NCI-H524 (cell line): ENCODE measurements around the gene CD99.
"Not testable (repeated sequence)": the region's sequence is repeated elsewhere in the genome, so short reads cannot be mapped to it uniquely, and the experiment has no call there.

Source experiments
- DNase-seq, 2 experiments: peaks; one replicate each; lab custom pipeline; 2025; lab: John Stamatoyannopoulos, UW

The CD99 gene

DNA sequence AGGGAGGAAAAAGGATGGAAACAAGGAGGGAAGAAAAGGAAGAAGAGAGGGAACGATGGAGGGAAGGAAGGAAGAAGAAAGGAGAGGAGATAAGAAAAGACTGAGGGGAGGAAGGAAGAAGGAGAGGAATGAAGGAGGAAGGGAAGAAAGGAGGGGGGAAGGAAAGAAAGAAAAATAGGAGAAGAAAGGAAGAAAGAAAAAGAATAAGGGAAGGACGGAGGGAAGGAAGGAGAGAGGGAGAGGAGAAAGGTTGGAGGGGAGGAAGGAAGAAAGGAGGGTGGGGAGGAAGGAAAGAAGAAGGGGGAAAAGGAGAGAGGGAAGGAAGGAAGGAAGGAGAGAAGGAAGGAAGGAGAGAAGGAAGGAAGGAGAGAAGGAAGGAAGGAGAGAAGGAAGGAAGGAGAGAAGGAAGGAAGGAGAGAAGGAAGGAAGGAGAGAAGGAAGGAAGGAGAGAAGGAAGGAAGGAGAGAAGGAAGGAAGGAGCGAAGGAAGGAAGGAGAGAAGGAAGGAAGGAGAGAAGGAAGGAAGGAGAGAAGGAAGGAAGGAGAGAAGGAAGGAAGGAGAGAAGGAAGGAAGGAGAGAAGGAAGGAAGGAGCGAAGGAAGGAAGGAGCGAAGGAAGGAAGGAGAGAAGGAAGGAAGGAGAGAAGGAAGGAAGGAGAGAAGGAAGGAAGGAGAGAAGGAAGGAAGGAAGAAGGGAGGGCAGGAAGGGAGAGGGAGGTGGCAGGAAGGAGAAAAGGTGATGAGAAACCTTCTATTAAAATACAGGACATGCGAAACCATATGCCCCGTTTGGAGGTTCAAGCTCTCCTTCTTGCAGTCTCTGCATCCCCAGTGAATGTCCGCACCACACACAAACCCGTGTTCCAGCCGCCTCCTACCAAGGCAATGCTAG lies 82.3 kb downstream of the CD99 start:
- DNase-seq, result not testable (repeated sequence)

DNA sequence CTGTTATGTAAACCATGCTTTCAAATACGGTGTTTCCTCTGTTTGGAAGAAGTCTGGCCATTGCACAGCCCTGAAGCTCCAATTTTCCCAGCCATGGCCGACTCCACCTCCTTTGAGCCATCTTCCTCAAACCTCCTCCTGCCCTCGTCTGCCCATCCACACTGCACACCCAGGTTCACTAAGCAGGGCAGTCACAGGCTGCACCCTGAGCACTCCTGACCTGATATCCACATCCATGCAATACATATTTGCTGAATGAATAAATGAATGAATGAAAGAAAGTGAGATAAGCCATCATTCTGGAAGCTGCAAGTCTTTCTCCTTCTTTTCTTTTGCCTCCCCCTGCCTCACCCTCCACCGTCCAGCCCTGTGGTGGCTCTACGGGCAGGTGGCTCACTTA lies 83.0 kb downstream of the CD99 start:
- DNase-seq, result no peak

DNA sequence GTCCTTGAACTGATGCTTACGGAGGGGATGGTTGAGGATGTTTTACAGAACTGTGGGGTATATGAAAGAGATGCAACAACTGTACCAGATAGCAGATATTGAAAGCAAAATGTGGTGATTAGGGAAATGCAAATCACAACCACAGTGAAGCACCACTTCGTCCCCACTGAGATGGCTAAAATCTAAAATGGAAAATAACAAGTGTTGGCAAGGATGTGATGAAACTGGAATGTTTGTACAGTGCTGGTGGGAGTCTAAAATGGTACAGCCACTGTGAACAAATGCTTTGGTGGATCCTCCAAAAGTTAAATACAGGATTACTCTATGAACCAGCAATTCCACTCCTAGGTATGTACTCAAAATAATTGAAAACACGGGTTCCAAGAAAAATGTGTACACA lies 83.7 kb downstream of the CD99 start:
- no peak for DNase-seq

DNA sequence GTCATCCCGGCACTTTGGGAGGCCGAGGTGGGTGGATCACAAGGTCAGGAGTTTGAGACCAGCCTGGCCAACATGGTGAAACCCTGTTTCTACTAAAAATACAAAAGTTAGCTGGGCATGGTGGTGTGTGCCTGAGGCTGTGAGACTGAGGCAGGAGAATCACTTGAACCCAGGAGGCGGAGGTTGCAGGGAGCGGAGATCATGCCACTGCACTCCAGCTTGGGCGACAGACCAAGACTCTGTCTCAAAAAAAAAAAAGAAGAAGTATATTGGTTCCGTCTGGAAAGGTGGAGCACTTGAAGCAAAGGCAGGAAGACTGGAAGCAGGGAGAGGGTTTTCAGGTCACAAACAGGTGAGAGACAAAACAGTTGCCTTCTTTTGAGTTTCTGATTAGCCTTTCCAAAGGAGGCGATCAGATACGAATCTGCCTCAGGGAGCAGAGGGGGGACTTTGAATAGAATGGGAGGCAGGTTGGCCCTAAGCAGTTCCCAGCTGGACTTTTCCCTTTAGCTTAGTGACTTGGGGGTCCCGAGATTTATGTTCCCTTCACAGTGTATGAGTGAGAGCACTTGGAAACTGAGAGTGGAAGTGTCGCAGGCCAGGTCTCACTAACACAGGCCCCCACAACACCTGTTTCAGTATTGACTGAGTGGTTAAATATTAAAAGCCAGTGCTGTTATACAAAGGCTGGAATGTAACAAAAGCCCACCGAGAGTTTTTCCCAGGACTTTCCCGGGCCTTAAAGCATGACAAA lies 89.6 kb downstream of the CD99 start:
- DNase-seq, result not testable (repeated sequence)

DNA sequence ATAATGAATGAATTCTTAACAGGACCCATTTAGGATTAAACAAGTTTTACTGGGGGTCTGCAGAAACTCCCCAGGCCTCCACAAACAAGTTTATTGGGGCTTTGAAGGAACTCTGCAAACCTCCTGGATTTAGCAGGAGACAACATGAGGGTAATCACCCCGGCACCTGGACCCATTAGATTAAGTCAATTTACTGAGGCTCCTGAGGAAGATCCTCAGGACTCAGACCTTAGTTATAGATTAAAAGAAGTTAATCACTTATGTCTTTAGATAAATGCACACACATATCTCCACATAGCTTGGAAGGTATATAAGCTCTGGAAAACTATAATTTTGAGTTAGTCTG lies 90.1 kb downstream of the CD99 start:
- no peak for DNase-seq

DNA sequence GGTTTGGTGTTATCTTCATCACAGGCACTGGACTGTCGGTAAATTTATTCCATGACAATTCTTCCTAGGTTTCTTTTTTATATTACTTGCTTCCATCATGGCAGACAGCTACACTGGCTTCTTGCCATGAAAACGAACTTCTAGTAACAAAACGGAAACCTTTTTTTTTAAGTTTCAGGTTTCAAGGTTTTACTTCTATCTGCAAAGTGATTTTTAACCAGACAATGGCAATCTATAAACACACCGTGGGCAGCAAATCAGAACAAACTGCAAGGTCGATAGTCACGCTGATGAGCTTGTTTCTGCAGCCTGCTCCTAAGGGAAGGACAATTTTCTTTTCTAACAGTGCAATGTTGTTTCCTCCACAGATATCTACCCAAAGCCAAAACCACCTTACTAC lies 90.6 kb downstream of the CD99 start:
- DNase-seq, result no peak

DNA sequence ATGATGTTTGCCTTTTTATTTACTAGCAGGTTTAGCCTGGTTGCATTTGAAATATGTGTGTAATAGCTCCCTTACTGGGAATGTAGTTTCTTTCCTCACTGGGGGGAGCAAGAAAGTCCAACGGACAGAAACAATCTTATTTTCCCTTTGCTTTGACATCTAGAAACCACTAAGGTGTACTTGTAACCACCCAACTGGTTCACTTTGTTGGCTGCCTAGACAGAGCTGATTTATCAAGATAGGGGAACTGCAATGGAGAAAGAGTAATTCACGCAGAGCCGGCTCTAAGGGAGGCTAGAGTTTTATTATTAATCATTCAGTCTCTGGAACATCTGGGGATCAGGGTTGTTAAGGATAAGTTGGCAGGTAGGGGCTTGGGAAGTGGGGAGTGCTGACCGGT lies 91.1 kb downstream of the CD99 start:
- DNase-seq, result no peak

DNA sequence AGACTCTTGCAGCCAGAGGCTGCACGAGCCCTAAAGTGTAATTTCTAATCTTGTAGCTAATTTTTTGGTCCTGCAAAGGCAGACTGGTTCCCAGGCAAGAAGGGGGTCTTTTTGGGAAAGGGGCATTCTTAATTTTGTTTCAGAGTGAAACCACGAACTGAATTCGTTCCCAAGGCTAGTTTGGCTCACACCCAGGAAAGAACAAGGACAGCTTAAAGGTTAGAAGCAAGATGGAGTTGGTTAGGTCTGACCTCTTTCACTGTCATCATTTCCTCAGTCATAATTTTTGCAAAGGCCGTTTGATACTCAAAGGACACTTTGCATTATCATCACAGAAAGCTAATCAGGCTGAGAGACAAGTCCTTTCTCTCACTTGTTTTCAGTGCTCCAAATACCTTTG lies 91.7 kb downstream of the CD99 start:
- no peak for DNase-seq

DNA sequence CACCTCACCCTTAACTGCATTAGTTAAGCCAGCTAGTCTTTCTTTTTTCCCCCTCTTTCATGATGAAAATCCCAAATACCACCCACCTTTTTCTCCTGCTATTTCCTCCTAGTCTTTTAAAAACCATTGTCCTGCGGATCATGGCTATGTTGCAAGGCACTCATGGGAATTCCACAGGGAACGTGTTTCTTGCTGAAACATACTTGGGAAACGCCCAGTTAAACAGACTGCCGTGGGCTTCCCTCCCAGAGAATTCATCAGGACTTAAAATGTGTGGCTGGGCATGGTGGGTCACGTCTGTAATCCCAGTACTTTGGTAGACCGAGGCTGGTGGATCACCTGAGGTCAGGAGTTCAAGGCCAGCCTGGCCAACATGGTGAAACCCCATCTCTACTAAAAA lies 92.9 kb downstream of the CD99 start:
- no peak for DNase-seq

DNA sequence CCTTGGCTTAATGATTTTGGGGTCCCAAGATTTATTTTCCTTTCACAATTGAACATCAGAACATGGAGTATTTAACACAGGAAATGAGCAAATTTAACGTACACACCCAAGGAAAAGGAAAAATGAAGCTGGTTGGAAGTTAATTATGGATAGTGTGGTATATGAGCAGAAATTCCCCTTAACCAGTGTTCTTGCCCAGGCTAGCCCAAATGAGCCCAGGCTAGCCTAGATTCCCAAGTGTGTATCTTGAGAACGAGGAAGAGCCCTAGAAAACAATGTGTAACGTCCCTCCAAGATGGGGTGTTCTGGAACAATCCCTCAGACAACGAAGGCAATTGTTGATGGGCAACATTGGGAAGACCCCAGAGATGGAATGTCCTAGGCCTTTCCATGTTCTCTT lies 94.4 kb downstream of the CD99 start:
- DNase-seq, result no peak

DNA sequence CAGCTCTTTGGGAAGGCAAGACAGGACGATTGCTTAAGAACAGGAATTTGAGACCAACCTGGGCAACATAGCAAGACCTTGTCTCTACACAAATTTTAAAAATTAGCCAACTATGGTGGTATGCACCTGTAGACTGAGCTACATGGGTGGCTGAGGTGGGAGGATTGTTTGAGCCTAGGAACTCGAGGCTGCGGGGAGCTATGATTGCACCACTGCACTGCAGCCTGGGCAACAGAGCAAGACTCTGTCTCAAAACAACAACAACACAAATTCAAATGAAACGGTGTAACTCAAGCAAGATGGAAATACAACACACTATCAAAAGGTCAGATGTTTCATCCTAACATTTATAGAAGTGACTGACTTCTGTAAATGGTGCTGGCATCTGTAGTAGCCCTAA lies 97.9 kb downstream of the CD99 start:
- DNase-seq, result no peak

DNA sequence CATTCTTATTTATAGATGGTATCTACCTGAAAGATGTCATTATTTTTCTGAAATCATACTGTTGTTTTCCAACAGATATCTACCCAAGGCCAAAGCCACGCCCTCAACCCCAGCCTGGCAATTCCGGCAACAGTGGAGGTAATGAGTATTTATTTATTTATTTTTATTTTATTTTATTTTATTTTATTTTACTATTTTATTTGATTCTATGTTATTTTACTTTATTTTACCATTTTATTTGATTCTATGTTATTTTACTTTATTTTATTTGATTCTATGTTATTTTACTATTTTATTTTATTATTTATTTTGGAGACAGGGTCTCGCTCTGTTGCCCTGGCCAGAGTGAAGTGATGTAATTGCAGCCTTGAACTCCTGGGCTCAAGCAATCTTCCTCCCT lies 98.5 kb downstream of the CD99 start:
- no peak for DNase-seq
